ENCODE measurements around the gene BATF.

BATF gene

GRCh38 chr14:75553761-75554364, 31.6 kb downstream of the BATF start:
- DNase-seq (ENCODE audit: low read depth), result no peak
- in situ Hi-C loops (cut with HindIII; ENCODE audit: low sequenced_read_pairs), result no loop called here
- no peak overlapping the region for H3K4me3 ChIP-seq (ENCODE audit: low read depth, low read length)
- no peak for TF ChIP-seq CTCF (IDR thresholded peaks at IDR 0.05; ENCODE audit: low read depth, low read length, missing control alignments)

DNA sequence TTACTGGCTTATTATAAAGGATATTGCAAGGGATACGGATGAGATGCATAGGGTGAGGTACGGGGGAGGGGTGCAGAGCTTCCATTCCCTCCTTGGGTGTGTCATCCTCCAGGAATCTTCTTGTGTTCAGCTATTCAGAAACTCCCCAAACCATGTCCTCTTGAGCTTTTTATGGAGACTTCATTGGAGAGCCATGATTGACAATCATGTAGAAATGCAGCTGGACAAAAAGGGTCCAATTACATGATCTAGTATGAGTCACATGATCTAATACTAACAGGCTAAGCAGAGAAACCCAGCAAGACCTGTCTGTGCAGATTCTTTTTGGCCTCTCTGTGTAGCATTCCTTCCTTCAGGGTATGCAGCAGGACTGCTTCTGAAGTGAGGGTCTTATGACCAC, 32.2 kb downstream of the BATF start:
- in situ Hi-C loops (cut with HindIII; ENCODE audit: low sequenced_read_pairs), result no loop called here
- no peak for DNase-seq (ENCODE audit: low read depth)
- no peak for TF ChIP-seq CTCF (IDR thresholded peaks at IDR 0.05; ENCODE audit: low read depth, low read length, missing control alignments)

DNA sequence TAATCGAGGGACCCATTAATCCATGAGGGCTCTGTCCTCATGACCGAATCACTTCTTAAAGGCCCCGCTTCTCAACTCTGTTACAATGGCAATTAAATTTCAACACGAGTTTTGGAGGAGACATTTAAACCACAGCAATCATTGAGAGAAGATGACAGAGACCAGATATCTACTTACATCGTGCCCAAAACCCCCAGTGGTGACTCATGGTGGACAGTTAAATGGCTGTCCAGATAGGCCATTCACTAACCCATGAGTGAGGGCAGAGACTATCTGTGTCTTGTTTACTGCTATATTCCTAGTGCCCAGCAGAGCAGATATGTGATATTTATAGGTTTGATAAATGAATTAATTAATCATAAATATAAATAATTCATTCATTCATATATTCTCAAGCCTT, 36.2 kb downstream of the BATF start:
- in situ Hi-C loops (cut with HindIII; ENCODE audit: low sequenced_read_pairs), result no loop called here
- no peak for DNase-seq (ENCODE audit: low read depth)
- TF ChIP-seq CTCF (IDR thresholded peaks at IDR 0.05; ENCODE audit: low read depth, low read length, missing control alignments), result no peak
- H3K4me3 ChIP-seq (ENCODE audit: low read depth, low read length), result no peak overlapping the region

More for the DNA sequence above, 32.2 kb downstream of the BATF start:
- H3K4me3 ChIP-seq (ENCODE audit: low read depth, low read length), result no peak overlapping the region

- no peak for DNase-seq (ENCODE audit: low read depth)
- in situ Hi-C loops (cut with HindIII; ENCODE audit: low sequenced_read_pairs), result no loop called here
- H3K4me3 ChIP-seq (ENCODE audit: low read depth, low read length), result no peak overlapping the region
- TF ChIP-seq CTCF (IDR thresholded peaks at IDR 0.05; ENCODE audit: low read depth, low read length, missing control alignments), result no peak
These were observed 36.8 kb downstream of the BATF start for GRCh38 chr14:75559045-75559444.

DNA sequence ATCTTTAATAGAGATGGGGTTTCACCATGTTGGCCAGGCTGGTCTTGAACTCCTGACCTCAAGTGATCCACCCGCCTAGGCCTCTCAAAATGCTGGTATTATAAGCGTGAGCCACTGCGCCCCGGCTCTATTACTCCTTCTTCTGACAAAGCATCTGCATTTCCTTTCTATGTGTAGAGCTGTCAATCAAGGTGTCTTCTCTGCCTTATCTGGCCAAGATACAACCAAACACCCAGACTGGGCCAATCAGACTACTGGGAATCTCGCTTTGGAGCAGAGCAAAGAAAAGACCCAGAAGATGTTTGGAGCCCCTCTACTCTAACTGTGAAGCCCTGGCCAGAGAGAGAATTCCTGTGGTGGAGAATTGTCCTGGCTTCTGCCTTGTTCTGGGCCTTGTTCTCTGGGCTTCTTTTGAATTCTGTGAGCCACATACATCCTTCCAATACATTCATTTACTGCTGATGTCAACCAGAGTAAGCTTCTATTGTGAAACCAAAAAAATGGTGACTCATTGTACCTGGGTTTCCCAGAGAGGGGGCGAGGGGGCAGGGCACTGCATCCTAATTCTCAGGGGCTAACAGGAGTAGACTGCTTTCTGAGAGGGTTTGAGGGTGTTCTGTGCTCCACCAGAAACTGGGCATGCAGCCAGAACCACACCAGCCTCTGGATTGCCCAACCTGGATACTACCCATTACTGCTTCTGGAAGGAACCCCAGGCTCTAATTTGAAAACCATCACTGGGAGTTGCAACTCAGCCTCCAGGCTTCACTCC, 37.4 kb downstream of the BATF start:
- no peak for DNase-seq (ENCODE audit: low read depth)

DNA sequence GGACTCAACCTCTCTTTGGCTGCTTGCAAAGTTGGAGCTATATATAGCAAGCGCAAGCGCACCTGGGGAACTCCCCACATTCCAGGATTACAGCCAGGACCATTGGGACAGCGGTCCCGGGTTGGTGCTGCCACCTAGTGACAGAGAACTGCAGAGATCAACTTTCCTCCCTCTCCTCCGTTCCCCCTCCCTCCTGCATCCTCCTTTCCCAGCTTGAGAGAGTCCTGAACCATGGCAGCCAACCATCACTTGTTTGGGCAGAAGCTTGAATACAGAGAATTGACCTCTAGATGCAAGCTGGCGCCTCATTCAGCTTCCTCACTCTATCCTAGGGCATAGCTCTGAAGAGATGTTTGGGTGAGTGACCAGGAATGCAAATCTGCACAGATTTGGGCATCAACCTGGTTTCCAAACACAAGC, 38.8 kb downstream of the BATF start:
- peak; percentile 91 for TF ChIP-seq CTCF (IDR thresholded peaks at IDR 0.05; ENCODE audit: low read depth, low read length, missing control alignments)
- in situ Hi-C loops (cut with HindIII; ENCODE audit: low sequenced_read_pairs), result no loop called here
- no peak overlapping the region for H3K4me3 ChIP-seq (ENCODE audit: low read depth, low read length)
- peak; percentile 61 for DNase-seq (ENCODE audit: low read depth)

More for the DNA sequence above, 37.4 kb downstream of the BATF start:
- no peak for TF ChIP-seq CTCF (IDR thresholded peaks at IDR 0.05; ENCODE audit: low read depth, low read length, missing control alignments)
- in situ Hi-C loops (cut with HindIII; ENCODE audit: low sequenced_read_pairs), result no loop called here
- no peak overlapping the region for H3K4me3 ChIP-seq (ENCODE audit: low read depth, low read length)

All from astrocyte of the cerebellum (primary cell).